ENCODE measurements around the gene KCNAB1.
A peak's percentile ranks its signal among the peaks of the same experiment; 100 is the strongest.

KCNAB1 gene

DNA sequence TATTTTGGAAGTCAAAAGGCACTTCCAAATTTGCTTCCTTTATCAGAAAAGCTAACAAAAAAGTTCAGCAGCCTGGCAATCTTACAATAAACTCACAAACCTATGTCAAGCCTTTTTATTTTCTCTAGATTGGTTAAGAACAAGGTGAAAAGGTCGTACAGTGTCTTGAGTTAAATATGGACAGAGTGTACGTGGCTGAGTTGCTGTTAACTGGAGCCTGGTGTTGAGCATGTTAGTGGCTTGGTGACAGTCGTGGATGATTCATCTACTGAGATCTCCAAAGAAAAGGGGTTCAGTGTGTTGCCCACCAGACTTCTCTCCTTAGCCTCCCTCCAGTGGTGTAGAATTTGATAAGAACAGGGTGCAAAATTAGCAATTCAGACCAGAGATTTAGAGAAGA lies 344.8 kb downstream of the KCNAB1 start:
- no peak for FAIRE-seq

DNA sequence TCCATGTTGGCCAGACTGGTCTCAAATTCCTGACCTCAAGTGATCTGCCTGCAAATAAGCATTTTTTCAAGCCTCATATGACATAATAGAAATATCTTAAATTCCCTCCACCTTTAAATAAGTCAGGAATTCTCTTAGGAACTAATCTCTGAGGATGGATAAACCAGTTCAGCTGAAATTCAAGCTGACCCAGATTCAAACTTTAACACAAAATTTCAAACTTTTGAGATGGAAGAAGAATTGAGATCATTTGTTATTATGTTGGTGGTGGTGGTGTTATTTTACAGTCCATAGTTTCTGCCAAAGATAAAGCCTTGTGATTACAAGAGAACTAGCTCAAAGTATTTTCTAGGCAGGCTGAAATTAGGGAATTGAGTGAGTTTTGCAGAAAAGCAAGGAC lies 349.1 kb downstream of the KCNAB1 start:
- FAIRE-seq: no peak

DNA sequence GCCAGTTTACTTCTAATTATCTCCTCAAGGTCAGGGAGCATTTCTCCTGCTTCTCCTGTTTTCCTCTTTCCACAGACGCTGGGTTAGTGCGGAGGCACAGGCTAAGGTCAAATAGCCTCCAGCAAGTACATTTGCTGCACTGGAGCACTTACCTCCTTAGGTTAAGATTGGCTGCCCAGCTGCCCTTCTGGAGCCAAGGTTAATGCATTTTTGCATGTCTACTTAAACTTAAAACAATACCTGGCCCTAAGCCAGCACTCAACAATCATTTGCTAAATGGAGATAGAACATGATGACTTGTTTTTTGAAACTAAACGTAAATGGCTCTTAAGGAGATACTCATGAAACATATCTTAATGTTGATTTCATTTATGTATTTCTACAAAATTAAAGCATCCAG lies 351.1 kb downstream of the KCNAB1 start:
- no peak for FAIRE-seq

DNA sequence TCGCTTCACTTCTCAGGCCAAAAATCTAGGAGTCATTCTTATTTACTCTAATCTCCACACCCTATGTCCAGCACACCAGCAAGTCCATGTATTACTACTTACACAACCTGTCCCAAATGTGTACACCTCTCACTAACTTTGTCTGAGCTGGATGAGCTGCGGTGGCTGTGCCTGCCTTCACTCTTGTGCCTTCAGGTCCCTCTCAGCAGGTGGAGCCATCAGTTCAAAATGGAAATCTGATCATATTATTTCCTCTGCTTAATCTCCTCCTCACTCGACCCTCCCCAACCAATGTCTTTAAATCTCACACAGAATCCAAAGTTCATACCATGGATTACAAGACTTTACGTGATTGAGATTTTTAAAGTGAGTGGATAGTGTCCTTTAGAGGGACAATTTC lies 351.8 kb downstream of the KCNAB1 start:
- no peak for FAIRE-seq

DNA sequence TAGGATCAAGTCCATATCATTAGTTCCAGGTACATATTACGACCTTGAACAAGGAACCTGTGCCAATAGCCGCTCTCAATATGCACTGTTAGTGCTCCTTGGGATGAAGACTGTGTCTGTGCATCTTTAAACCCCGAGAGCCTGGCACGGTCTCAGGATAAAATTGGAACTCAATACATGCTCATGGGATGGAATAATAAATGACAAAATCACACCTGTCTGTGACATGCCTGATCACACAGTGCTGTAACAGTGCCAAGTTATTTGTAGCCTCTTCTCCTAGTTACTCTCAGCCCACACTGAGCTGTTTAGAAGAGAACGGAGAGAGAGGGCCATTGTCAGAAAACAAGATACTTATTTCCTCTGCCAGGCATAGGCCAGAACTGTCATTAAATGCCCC lies 352.3 kb downstream of the KCNAB1 start:
- no peak for FAIRE-seq

DNA sequence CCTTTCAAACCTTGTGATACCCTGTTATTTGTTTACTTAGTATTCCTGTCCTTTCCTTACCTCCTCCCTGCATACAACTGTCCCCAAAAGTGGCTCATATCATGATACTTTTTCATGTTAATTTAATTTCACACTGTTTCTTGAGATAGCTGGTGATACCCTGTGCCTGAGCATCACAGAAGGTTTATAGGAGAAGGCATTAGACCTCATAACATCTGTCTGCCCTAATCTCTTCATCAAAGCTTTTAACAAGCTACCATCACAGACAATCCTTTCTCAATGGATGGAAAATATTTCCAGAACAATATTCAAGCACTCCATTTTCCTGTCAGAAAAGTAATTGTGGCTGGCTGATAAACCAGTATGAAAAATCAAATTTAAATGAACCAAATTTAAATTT lies 353.0 kb downstream of the KCNAB1 start:
- FAIRE-seq: no peak

DNA sequence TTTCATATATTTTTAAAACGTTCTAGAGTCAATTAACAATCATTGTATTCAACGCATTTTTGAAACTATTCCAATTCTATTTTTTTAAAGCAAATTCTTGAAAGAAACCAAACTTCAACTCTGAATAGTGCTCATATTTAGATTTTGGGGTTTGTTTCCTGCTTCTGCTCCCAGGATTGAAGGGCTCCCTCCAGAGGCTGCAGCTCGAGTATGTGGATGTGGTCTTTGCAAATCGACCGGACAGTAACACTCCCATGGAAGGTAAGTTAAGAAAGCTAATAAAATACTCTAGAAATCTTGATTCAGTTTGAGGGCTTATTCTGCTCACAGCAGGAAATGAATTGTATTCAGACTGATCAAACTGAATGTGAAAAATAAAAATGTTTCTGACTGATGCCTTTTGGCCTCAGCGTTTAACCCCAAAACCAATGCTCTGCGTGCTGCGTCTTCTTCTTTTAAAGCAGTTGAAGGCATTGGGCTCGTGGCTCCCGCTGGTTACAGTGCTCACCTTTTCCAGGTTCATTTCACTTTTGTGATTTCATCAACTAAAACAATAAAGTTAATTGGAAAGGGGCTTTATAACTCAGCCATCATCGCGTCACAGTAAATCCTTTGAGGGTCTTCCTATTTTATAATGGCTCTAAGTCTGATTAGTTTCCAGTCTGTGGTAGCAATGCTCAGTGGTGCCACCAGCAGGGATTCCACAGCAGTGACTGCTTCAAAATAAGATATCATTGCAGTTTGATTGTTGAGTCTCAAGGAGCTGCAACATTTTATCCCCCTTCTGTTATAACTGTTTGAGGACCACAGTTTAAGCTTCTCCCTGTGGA lies 354.4 kb downstream of the KCNAB1 start:
- FAIRE-seq: no peak

DNA sequence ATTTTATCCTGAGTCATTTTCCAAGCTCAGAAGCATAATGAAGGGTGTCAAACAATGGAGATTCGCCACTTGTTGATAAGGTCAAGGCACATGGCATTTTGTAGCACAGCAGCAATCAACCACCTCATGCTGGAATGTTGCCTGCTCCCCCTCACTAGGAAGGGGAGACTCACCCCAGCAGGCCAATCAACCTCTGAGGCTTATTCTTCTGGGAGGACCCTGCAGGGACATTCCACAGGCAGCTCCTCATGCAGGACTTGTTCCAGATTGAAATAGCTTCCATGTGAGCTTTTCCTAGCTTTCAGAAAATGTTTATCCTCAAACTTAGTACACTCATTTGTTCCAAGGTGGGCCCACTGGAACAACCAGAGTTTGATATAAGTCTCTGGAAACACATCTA lies 356.9 kb downstream of the KCNAB1 start:
- FAIRE-seq: no peak

DNA sequence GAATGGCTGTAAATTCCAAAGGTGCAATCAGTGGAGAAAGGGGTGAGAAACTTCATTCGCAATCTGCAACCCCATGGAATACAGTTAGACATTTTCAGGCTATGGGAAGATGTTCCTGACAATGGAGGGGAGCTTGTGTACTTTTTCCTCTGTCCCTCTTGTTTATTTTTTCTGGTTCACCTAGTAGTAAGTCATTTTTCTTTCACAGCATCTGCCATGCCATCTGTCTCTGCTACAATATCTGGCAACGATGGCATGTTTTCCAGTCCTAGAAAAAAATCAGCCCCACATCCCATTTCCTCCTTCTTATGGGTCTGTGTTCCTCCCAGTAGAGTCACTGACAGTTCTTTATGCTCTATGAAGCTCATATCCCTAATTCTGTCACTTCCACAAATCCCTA lies 358.5 kb downstream of the KCNAB1 start:
- peak; percentile 83 for FAIRE-seq

DNA sequence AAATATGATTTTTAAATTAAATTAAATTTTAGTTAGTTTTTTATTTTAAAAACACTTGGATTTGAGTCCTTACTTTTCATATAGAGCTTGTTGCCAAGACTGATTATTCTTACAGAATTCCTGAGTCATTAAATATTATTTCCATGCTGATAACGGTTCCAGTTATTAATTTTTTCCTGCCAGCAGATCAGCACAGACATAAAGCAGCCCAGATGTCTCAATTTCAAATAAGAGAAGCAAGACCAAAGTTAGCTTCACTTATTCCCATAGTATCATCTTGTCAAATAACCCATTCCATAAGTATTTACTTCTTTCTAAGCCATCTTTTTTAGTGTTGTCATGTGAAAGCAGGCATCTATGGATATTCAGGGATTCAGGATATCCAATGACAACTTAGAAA lies 359.2 kb downstream of the KCNAB1 start:
- FAIRE-seq: no peak

DNA sequence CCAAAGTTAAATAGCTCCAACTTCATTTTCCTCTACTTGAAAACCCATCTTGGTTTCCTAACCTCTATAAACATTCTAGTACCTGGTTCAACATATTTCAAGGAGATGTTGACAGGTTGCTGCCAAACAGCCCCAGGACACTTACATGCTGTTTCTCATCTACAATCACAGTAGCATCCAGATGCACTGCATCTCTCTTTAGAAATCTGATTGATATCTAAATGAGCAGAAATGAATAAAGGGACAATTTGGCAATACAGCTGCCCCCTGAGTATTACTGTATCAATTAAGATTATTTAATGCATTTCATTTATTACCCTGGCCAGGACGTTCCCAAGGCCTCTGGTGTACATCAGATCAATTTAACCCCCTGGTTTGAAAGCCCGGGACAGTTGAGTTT lies 360.6 kb downstream of the KCNAB1 start:
- peak; percentile 13 for FAIRE-seq

DNA sequence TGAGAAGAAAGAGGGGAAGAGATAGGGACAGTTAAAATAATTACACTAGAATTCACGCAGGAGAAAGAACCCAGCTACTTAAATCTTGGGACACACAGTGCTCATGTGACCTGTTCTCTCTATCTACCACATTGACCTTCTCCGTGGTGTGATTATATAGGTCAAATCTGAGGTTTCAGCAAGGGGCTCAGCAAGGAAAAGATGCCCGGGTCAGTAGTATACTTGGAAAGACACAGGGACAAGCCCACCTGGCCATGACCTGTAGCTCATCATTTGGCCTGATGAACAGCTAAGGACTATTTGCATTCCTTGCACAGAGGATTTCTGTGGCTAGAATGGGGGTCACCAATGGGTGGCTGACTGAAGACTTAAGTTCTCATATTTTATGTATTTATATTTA lies 362.6 kb downstream of the KCNAB1 start:
- FAIRE-seq: no peak

DNA sequence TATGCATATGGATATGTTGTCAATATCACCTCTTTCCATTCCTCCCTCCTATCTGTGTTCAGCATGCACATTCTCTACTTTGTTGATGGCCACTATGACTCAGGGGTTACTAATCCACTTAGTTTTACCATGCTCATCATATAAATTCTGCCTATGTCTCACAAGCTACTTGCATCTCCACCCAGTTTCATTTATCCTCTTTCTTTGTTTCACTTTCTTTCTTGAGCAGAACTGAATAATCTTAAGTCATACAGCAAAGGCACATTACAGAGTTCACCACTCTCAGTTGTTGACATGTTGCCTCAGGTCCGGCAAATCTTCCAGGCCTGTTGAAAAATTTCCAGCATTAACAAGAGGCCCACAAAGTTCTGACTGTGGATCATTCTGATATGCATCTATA lies 363.0 kb downstream of the KCNAB1 start:
- peak; percentile 5 for FAIRE-seq

DNA sequence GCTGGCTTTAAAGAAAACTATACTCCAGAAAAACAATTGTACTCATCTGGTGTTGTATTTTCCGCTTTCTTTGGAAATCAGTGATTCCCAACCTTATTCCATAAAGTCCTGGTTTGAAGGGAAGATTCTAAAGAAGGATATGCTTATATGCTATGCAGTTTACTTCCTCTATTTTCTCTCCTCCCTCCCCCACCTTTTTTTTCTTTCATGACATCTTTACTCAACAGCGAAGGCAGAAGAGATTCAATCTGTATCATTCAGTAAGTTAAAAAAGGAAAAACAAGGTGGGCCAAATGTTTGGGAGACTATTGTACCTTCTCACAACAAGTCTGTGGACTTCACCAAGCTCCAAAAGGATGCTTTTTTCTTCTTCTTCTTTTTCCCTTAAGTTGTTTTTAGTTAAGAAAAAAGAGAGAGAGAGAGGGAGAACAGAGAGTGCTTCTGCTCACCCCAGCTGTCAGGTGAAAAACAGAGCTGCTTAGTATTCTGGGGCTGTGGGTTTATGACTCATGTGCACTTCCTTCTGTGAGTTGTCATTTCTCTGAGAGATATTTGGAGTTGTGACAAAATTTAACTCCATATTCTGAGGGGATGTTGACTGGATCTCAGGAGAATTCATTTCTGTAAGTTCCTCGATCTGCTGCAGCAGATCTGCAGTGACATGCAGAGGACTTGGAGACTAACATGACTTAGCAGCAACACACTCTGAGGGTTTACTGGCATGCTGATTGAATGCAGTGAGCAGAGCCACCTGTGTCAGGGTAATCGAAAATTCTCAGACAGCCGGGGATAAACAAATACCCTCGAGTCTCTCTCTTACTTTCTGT lies 363.8 kb downstream of the KCNAB1 start:
- peak; percentile 85 for FAIRE-seq

DNA sequence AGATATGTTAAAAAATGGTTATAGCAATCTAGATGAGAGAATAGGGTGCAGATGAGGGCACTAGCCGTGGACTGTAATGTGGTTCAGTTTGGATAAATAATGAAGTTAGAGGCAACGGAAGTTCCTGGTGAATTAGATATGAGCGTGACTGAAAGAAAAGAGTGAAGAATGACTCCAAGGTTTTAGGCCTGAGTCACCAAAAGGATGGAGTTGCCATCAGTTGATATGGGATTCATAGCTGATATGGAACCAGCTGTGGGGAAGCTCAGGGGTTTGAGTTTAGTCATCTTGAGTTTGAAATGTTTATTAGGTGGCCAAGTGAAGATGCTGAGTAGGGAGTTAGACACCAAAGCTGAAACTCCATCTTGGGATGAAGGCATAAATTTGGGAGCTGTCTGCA lies 368.4 kb downstream of the KCNAB1 start:
- FAIRE-seq: no peak

DNA sequence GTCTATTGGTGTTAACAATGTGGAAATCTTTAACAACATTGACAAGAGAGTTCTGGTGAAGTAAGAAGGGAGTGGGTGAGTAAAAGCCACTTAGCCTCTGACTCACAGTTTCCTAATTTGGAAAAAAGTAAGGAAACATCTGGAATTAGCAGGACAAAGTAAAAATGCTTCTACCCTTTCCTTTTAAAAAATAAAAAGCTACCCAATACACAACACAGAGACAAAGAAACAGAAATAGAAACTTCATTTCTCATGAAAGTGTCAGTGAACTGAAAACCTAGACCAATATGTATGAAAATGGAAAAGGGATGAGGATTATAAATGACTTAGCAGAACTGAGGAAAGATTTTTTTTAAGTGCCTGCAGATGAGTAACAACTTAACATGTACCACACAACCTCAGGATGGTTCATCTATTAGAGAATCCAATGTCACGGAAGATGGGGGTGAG lies 369.1 kb downstream of the KCNAB1 start:
- no peak for FAIRE-seq

DNA sequence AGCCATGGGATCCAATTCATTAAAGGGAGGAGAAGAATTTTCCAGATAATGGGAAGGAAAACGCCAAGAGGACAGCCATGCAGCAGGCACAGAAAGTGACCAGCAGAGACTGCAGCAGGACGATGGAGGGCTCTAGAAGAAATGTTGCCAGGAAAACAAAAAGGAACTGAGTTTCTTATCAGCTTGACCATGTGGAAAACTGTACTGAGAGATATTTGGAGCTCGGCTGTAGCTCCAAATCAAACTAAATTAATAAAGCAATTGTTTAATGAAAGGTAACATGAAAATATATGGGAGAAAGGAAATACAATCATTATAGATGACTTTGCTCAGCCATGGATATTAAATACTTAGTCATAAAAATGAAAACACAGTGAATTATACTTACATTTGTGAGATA lies 370.8 kb downstream of the KCNAB1 start:
- no peak for FAIRE-seq

DNA sequence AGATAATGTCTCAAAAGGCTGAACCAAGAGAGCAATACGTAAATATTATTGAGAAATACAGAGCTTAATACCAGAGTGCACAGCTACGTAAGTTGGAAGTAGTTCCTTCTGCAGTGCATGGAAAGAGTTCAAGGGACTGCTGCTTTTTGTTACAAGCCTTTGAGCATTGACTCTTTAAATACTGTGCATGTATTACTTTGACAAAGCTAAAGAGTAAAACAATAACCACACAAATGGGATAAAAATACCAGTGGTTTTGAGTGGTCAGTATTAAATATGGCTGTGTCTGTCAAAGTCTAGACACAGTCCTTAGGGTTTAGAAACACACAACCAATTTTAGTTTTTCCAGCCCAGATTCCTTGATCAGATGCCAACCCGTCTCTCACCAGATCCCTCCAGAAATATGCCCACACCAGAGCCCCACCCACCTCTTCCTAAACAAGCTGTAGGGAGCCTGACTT lies 372.5 kb downstream of the KCNAB1 start:
- no peak for FAIRE-seq

DNA sequence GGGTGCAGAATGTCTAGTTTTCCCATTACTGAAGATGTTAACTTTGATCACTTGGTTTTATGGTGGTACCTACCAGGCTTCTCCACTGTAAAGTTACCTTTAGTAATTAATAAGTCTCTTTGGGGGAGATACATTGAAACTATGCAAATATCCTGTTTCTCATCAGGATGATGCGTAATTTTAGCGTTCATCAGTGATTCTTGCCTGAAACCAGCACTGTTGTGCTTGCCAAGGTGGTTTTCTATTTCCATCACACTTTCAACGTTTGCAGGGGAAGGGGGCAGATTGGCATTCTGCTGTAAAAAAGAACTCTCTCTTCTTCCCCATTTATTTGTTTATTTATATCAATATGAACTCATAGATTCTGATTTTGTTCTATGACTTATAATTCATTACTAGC lies 373.5 kb downstream of the KCNAB1 start:
- FAIRE-seq: no peak

DNA sequence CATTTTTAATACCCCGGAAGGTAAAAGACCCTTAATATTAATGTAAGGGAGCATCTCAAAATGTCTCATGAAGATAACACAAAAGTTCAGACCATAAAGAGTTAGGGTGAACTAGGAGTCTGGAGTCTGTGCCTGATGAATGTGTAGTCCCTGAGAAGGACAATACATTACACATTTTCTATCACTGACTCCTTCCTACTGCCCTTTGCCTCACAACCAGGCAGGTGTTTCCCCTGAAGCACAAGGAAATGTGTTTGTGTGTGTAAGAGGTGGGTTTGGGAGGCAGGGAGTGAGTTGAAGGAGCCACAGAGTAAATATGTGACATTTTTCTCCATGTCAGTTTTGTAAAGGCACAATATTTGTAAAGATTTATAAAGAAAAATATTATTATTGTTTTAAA lies 375.4 kb downstream of the KCNAB1 start:
- FAIRE-seq: no peak

DNA sequence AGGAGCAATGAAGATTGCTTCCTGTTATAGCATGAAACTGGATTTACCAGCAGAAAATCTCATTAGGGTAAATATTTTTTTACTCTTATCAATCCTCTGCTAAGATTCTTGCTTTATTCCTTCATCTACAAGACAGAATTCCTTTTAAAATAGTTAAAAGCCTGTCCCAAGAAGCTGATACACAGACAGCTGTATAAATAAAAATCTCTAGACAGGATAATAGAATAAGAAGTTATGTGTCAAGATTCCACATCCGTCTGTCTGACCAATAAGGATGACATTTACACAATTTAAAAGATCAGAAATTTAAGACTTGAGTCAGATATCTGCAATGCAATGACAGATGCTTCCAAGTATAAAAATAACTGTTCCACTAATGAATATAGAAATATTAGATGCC lies 376.9 kb downstream of the KCNAB1 start:
- peak; percentile 21 for FAIRE-seq

DNA sequence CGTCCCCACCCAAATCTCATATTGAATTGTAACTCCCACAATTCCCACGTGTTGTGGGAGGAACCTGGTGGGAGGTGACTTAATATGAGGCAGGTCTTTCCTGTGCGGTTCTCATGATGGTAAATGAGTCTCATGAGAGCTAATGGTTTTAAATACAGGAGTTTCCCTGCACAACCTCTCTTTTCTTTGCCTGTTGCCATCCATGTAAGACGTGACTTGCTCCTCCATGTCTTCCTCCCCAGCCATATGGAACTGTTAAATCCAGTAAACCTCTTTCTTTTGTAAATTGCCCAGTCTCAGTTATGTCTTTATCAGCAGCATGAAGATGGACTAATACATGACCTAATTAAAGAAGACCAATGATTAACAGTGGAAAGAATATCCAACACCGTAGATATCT lies 377.9 kb downstream of the KCNAB1 start:
- FAIRE-seq: no peak

DNA sequence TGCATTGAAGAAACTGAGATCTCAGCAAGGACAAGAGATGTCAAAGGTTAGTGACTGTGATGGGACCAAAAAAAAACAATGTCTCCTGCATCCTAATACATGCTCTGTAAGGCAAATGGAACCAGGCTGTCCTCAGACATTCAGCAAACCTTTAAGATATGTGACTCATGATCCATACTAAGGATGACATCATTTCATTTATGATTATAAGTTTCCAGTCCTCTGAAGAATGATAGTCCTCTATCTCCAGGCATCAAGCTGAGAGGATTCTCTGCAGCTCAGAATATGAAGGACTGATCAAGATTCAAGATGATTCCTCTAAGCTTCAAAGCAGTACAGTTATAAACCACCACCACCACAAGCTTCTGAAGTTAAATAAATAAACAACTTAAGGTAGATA lies 386.9 kb downstream of the KCNAB1 start:
- no peak for FAIRE-seq
